ENCODE results near the gene ENKD1. TPM values are rescaled to one million over a fixed set of nuclear protein-coding genes. Genes with fewer than 3 reads are reported as not detected.

ENKD1 gene
- total and polyA plus RNA-seq, 10 of the 15 experiments (the other 5 are each of a cell fraction or from before 2014, with no cell fraction given), result 0.19 to 8.1 (median 2.8) TPM

GRCh38 chr16:67659675-67660563 is 6.6 kb downstream of the ENKD1 start, which contains the start of gene ACD:
ACD (minus strand) TSS chr16:67660260; CDS start chr16:67660220, 40 bp downstream.
- 1% methylated on average over 74 of the region's 83 CpGs for WGBS (ENCODE audit: insufficient coverage, insufficient replicate concordance, low lambda C conversion rate, missing lambda C conversion rate)
- Histone ChIP-seq H3K79me2 (ENCODE audit: control insufficient read depth, insufficient read depth, low read length) (peaks cover 12% of the 10 kb centered on the region), H2AFZ (ENCODE audit: control insufficient read depth, low read depth, low read length) (peak within 1 kb of the TSS; percentile 99), H3K27me3 (replicated peaks in 1 of 2; ENCODE audit: control insufficient read depth in 2 of 2, insufficient read depth in 2 of 2, low read length in 1 of 2) (no peaks in the 10 kb centered on the region), H3K4me2 (ENCODE audit: control insufficient read depth, insufficient read depth) (peak within 1 kb of the TSS; percentile 78), H3K9me3 (replicated peaks; ENCODE audit: control insufficient read depth, insufficient read depth, low read length) (no peaks in the 10 kb centered on the region), H3K9ac (ENCODE audit: control insufficient read depth, insufficient read depth, low read length) (peak within 1 kb of the TSS; percentile 78), H3K4me3 (peak within 1 kb of the TSS; percentile 92), H3K4me1 (ENCODE audit: control insufficient read depth, insufficient read depth, low read length) (peaks cover 10% of the 10 kb centered on the region), H3K36me3 (ENCODE audit: control insufficient read depth in 2 of 2, insufficient read depth in 2 of 2, low read length in 1 of 2) (peaks cover 12 to 15% of the 10 kb centered on the region in 2 experiments), H3K27ac (ENCODE audit: control insufficient read depth, insufficient read depth) (peak within 1 kb of the TSS; percentile 80), H4K20me1 (ENCODE audit: control insufficient read depth, insufficient read depth) (no peaks in the 10 kb centered on the region)
- DNase-seq (ENCODE audit: low read depth, low spot score) (peak; percentile 65), ATAC-seq (peak; percentile 82), FAIRE-seq (peak; percentile 65)
- ChIA-PET SMC1A (ENCODE audit: uncharacterized antibody, unreplicated experiment) (interaction anchor here (1.0 to 1.4 kb wide), 6 partner anchors 10 to 185 kb away, joined by 3 read pairs; partner anchors contain the start of gene GFOD2), POLR2A (interaction anchor here (0.5 to 2.8 kb wide), 15 partner anchors 9 to 276 kb away, joined by 3 to 16 read pairs (median 4); partner anchors contain the start of genes ATP6V0D1, CARMIL2, CTCF and GFOD2), RAD21 (ENCODE audit: unreplicated experiment) (interaction anchor here (1.0 to 3.2 kb wide), 11 partner anchors 11 to 178 kb away, joined by 3 to 17 read pairs (median 6); partner anchors contain the start of genes ATP6V0D1, CARMIL2, CTCF and GFOD2), CTCF (interaction anchor here (0.6 to 4.3 kb wide), 18 partner anchors 9 to 616 kb away, joined by 3 to 29 read pairs (median 4); partner anchors contain the start of genes ATP6V0D1, CARMIL2 and CTCF)
- intact Hi-C loops (cut with micrococcal nuclease; ENCODE audit: unreplicated experiment) (loop anchor here (1.0 to 5.0 kb wide), 2 partner anchors 98 to 503 kb away; partner anchors contain the start of genes CTCF, FBXL8 and TRADD), in situ Hi-C loops (cut with MboI) (no loop called here)
- TSS peak; percentile 87 for BruUV-seq (replicated peaks)
- no peak for TF ChIP-seq ZNF384 (IDR thresholded peaks at IDR 0.05; ENCODE audit: borderline replicate concordance, low read depth, low read length)
- TF ChIP-seq IKZF2 (IDR thresholded peaks at IDR 0.05), result no peak; a peak in 1 of 4 replicates
- TF ChIP-seq MEF2B (IDR thresholded peaks at IDR 0.05; ENCODE audit: partially characterized antibody, poor library complexity, severe bottlenecking), result no peak
- TF ChIP-seq CHD4 (IDR thresholded peaks at IDR 0.05), result no peak
- peak; percentile 73; the same call in 1 of the 2 replicates for TF ChIP-seq ELK1 (IDR thresholded peaks at IDR 0.05; ENCODE audit: low read depth, low read length)
- TF ChIP-seq TARDBP (IDR thresholded peaks at IDR 0.05; ENCODE audit: borderline replicate concordance), result no peak
- no peak for TF ChIP-seq RAD51 (IDR thresholded peaks at IDR 0.05)
- no peak for TF ChIP-seq USF1 (IDR thresholded peaks at IDR 0.05; ENCODE audit: borderline replicate concordance, extremely low read length, insufficient read depth, low read depth, low read length)
- TF ChIP-seq ZNF207 (IDR thresholded peaks at IDR 0.05; ENCODE audit: borderline replicate concordance), result no peak
- TF ChIP-seq PAX8 (IDR thresholded peaks at IDR 0.05), result no peak
- TF ChIP-seq ETV6 (conservative IDR thresholded peaks at IDR 0.05 in 1 of 2, IDR thresholded peaks at IDR 0.05 in 1 of 2; ENCODE audit: borderline replicate concordance in 1 of 2, low read depth in 1 of 2), result no peak
- no peak for TF ChIP-seq IRF5 (IDR thresholded peaks at IDR 0.05; ENCODE audit: borderline replicate concordance)
- peak; percentile 54 for TF ChIP-seq DPF2 (IDR thresholded peaks at IDR 0.05)
- TF ChIP-seq IRF3 (IDR thresholded peaks at IDR 0.05), result no peak

All from GM12878 (cell line).